ENCODE data around the gene NINJ2. TPM values are rescaled to one million over a fixed set of nuclear protein-coding genes. Genes with fewer than 3 reads are reported as not detected.

The NINJ2 gene
- total and polyA plus RNA-seq, 10 of the 15 experiments (the other 5 are each of a cell fraction or from before 2014, with no cell fraction given), result 8.9 to 51.6 (median 21.3) TPM

DNA sequence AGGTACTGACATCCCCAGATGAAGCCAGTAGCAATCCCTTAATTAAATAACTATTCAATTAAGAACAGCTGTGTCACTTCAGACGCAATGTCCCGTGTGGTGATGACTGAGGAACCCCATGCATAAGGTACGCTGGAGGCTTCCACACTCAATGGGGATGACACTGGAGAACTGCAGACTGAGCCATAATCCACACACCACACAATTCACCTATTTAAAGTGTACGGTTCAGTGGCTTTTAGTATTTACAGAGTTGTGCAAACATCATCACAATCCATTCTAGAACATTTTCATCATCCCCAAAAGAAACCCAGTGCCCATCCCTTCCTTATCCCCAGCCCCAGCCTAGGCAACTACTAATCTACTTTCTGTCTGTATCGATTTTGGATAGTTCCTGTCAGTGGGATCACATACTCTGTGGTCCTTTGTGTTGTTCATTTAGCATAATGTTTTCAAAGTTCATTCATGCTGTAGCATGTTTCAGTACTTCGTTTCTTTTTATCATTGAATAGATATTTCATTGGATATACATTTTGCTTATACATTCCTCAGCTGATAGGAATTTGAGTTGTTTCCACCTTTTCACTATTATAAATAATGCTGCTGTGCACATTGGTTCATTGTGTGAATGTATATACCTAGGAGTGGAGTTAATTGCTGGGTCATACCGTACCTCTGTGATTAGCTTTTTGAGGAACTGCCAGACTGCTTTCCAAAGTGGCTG, 61.1 kb downstream of the NINJ2 start:
- H3K4me1 ChIP-seq (ENCODE audit: control insufficient read depth, insufficient read depth, low read length), result no peaks in the 10 kb centered on the region
- H3K9me3 ChIP-seq (replicated peaks; ENCODE audit: control insufficient read depth, insufficient read depth, low read length), result no peaks in the 10 kb centered on the region
- RAD21 ChIA-PET (ENCODE audit: unreplicated experiment), result no interaction called here
- H3K36me3 ChIP-seq (ENCODE audit: control insufficient read depth in 2 of 2, insufficient read depth in 2 of 2, low read length in 1 of 2), result no peaks in the 10 kb centered on the region
- SMC1A ChIA-PET (ENCODE audit: uncharacterized antibody, unreplicated experiment), result interaction anchor here (1.2 kb wide), 1 partner anchor 214 kb away, joined by 3 read pairs; no protein-coding TSS in a partner anchor
- CTCF ChIA-PET, result interaction anchor here (0.9 to 2.6 kb wide), 2 partner anchors 12 to 149 kb away, joined by 3 to 6 read pairs; no protein-coding TSS in a partner anchor
- in situ Hi-C loops (cut with MboI) (no loop called here), intact Hi-C loops (cut with micrococcal nuclease; ENCODE audit: unreplicated experiment) (no loop called here)
- H3K9ac ChIP-seq (ENCODE audit: control insufficient read depth, insufficient read depth, low read length), result no peak overlapping the region
- H3K79me2 ChIP-seq (ENCODE audit: control insufficient read depth, insufficient read depth, low read length), result no peaks in the 10 kb centered on the region
- no peak for ATAC-seq
- no peak for DNase-seq (ENCODE audit: low read depth, low spot score)
- no peak overlapping the region for H3K4me3 ChIP-seq
- TF ChIP-seq MTA2 (IDR thresholded peaks at IDR 0.05; ENCODE audit: low read depth) (no peak), TARDBP (IDR thresholded peaks at IDR 0.05; ENCODE audit: borderline replicate concordance) (no peak), EGR1 (IDR thresholded peaks at IDR 0.05; ENCODE audit: borderline replicate concordance in 1 of 2, low read depth in 2 of 2, low read length in 2 of 2) (no peak), ZNF592 (IDR thresholded peaks at IDR 0.05) (no peak), RBBP5 (conservative IDR thresholded peaks at IDR 0.05) (no peak), CBX5 (IDR thresholded peaks at IDR 0.05; ENCODE audit: low read depth) (no peak), ZNF207 (IDR thresholded peaks at IDR 0.05; ENCODE audit: borderline replicate concordance) (no peak), GABPA (IDR thresholded peaks at IDR 0.05; ENCODE audit: low read depth) (no peak), ZNF24 (IDR thresholded peaks at IDR 0.05) (no peak)
- TF ChIP-seq, protein P1, sequence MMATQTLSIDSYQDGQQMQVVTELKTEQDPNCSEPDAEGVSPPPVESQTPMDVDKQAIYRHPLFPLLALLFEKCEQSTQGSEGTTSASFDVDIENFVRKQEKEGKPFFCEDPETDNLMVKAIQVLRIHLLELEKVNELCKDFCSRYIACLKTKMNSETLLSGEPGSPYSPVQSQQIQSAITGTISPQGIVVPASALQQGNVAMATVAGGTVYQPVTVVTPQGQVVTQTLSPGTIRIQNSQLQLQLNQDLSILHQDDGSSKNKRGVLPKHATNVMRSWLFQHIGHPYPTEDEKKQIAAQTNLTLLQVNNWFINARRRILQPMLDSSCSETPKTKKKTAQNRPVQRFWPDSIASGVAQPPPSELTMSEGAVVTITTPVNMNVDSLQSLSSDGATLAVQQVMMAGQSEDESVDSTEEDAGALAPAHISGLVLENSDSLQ (IDR thresholded peaks at IDR 0.05), result no peak
- no peaks in the 10 kb centered on the region for H3K27me3 ChIP-seq (replicated peaks in 1 of 2; ENCODE audit: control insufficient read depth in 2 of 2, insufficient read depth in 2 of 2, low read length in 1 of 2)
- POLR2A ChIA-PET, result no interaction called here
- WGBS (ENCODE audit: insufficient coverage, insufficient replicate concordance, low lambda C conversion rate, missing lambda C conversion rate), result 90% methylated on average over 7 of the region's 7 CpGs
- no peak for FAIRE-seq
- no TSS peak for BruUV-seq (replicated peaks)
- H3K4me2 ChIP-seq (ENCODE audit: control insufficient read depth, insufficient read depth), result no peak overlapping the region
- no peak overlapping the region for H2AFZ ChIP-seq (ENCODE audit: control insufficient read depth, low read depth, low read length)
- no peaks in the 10 kb centered on the region for H4K20me1 ChIP-seq (ENCODE audit: control insufficient read depth, insufficient read depth)
- H3K27ac ChIP-seq (ENCODE audit: control insufficient read depth, insufficient read depth), result no peak overlapping the region

All from GM12878 (cell line).